HepG2 (cell line): ENCODE measurements around the gene MYOF.

ENCODE experiments used
- CC2D1A ChIP-seq: sonication (generic); formaldehyde crosslinking; IDR thresholded peaks from 2 replicates; pipeline ENCODE4 v1.8.1; 2023; ENCODE audit warnings: mild to moderate bottlenecking, missing genetic modification reagents
- CTCF ChIP-seq: sonication (generic); formaldehyde crosslinking; IDR thresholded peaks from 2 replicates; pipeline ENCODE4 v1.5.0; 2020; ENCODE audit warnings: mild to moderate bottlenecking, missing genetic modification reagents, moderate library complexity
- MEIS1 ChIP-seq: sonication (generic); formaldehyde crosslinking; IDR thresholded peaks from 2 replicates; pipeline ENCODE4 v1.9.0; 2021; ENCODE audit warnings: mild to moderate bottlenecking, missing genetic modification reagents, moderate library complexity, borderline replicate concordance
- MXI1 ChIP-seq: IDR thresholded peaks from 3 replicates; pipeline ENCODE4 v1.6.1; 2012; ENCODE audit warnings: low read depth, low read length, inconsistent platforms, borderline replicate concordance
- TAF15 ChIP-seq: fragments of 200-400 bp; formaldehyde crosslinking; IDR thresholded peaks from one replicate; pipeline ENCODE4 v1.6.1; 2018; ENCODE audit warnings: mild to moderate bottlenecking, low read depth, low read length; ENCODE audit not compliant: poor library complexity, severe bottlenecking
- U2AF2 ChIP-seq: fragments of 200-400 bp; formaldehyde crosslinking; IDR thresholded peaks from 2 replicates; pipeline ENCODE4 v1.6.1; 2017; ENCODE audit warnings: low read depth, mild to moderate bottlenecking, low read length
- ZFP36L1 ChIP-seq: sonication (generic); formaldehyde crosslinking; IDR thresholded peaks from 2 replicates; pipeline ENCODE4 v1.8.0; 2022; ENCODE audit warnings: mild to moderate bottlenecking, missing genetic modification reagents, moderate library complexity
- ZNF12 ChIP-seq: sonication (generic); formaldehyde crosslinking; IDR thresholded peaks from 2 replicates; pipeline ENCODE4 v1.5.0; 2020; ENCODE audit warnings: missing genetic modification reagents

- TF ChIP-seq TAF15, result no peak
- TF ChIP-seq CC2D1A (CRISPR knock-in tag), result no peak
- TF ChIP-seq ZNF12 (CRISPR knock-in tag), result no peak
- no peak for TF ChIP-seq MEIS1
- TF ChIP-seq CTCF (CRISPR knock-in tag), result peak; percentile 74
- TF ChIP-seq ZFP36L1 (CRISPR knock-in tag), result no peak
- no peak for TF ChIP-seq U2AF2
- TF ChIP-seq MXI1, result no peak
Observed at GRCh38 chr10:93482145-93482834, at the start of gene MYOF.
